WTC11 (cell line): ENCODE data around the gene GNPTG. TPM values are rescaled to one million over a fixed set of nuclear protein-coding genes. Genes with fewer than 3 reads are reported as not detected.
A peak's percentile ranks its signal among the peaks of the same experiment; 100 is the strongest.

Experiments
- ATAC-seq: fragments of 200-7000 bp; cut with Tn5 transposase; 2 replicates; pipeline ENCODE4 v1.10.0; 2021; ENCODE audit warnings: mild to moderate bottlenecking, moderate library complexity
- CTCF ChIA-PET: fragments of 300-600 bp; sonication (Branson Sonifier 250); formaldehyde crosslinking; loops from one replicate; lab custom pipeline; 2021; ENCODE audit warnings: antibody characterized with exemption; lab: Charles Lee
- POLR2A ChIA-PET: fragments of 350-600 bp; sonication (Branson Sonifier 250); formaldehyde crosslinking; loops from one replicate; lab custom pipeline; 2021; ENCODE audit warnings: antibody characterized with exemption; lab: Charles Lee
- DNase-seq: peaks from one replicate; pipeline ENCODE4 v3.0.0; 2021; ENCODE audit warnings: low spot score
- H3K27ac Mint-ChIP-seq: 2 replicates; pipeline ENCODE4 v1.8.0; 2021; ENCODE audit warnings: mixed read lengths
- H3K27me3 Mint-ChIP-seq: 2 replicates; pipeline ENCODE4 v1.8.0; 2021; ENCODE audit warnings: low read depth, mild to moderate bottlenecking, moderate library complexity, mixed read lengths
- H3K36me3 Mint-ChIP-seq: 2 replicates; pipeline ENCODE4 v1.8.0; 2021; ENCODE audit warnings: mixed read lengths
- H3K4me1 Mint-ChIP-seq: 2 replicates; pipeline ENCODE4 v1.8.0; 2022; ENCODE audit warnings: mixed read lengths
- H3K4me3 Mint-ChIP-seq: 2 replicates; pipeline ENCODE4 v1.8.0; 2021; ENCODE audit warnings: mild to moderate bottlenecking, moderate library complexity, mixed read lengths
- H3K9me3 Mint-ChIP-seq: 2 replicates; pipeline ENCODE4 v1.8.0; 2021; ENCODE audit warnings: mixed read lengths
- ATF1 ChIP-seq: sonication (generic); formaldehyde crosslinking; IDR thresholded peaks from 2 replicates; pipeline ENCODE4 v1.8.1; 2023; ENCODE audit warnings: mild to moderate bottlenecking, moderate library complexity, missing genetic modification reagents
- ETV6 ChIP-seq: sonication (generic); formaldehyde crosslinking; IDR thresholded peaks from 2 replicates; pipeline ENCODE4 v1.8.1; 2022; ENCODE audit warnings: mild to moderate bottlenecking, missing genetic modification reagents
- NFYB ChIP-seq: sonication (generic); formaldehyde crosslinking; conservative IDR thresholded peaks from 2 replicates; pipeline ENCODE4 v1.8.0; 2022; ENCODE audit warnings: low read depth, missing genetic modification reagents
- SMAD3 ChIP-seq: sonication (generic); formaldehyde crosslinking; IDR thresholded peaks from 2 replicates; pipeline ENCODE4 v1.8.0; 2022; ENCODE audit warnings: missing genetic modification reagents, mild to moderate bottlenecking, borderline replicate concordance
- SMAD4 ChIP-seq: sonication (generic); formaldehyde crosslinking; IDR thresholded peaks from 2 replicates; pipeline ENCODE4 v1.8.0; 2022; ENCODE audit warnings: mild to moderate bottlenecking, missing genetic modification reagents
- SOX15 ChIP-seq: fragments of 250-450 bp; sonication (Bioruptor Pico); IDR thresholded peaks from 2 replicates; pipeline ENCODE4 v1.9.0; 2021; ENCODE audit warnings: mild to moderate bottlenecking
- SP1 ChIP-seq: sonication (generic); formaldehyde crosslinking; conservative IDR thresholded peaks from 2 replicates; pipeline ENCODE4 v1.8.1; 2022; ENCODE audit warnings: missing genetic modification reagents
- TEAD1 ChIP-seq: sonication (generic); formaldehyde crosslinking; IDR thresholded peaks from 2 replicates; pipeline ENCODE4 v1.8.0; 2022; ENCODE audit warnings: mild to moderate bottlenecking, missing genetic modification reagents
- ZNF121 ChIP-seq: sonication (generic); formaldehyde crosslinking; IDR thresholded peaks from 2 replicates; pipeline ENCODE4 v1.8.0; 2023; ENCODE audit warnings: missing genetic modification reagents
- ZNF219 ChIP-seq: sonication (generic); formaldehyde crosslinking; IDR thresholded peaks from 2 replicates; pipeline ENCODE4 v1.8.0; 2023; ENCODE audit warnings: missing genetic modification reagents, mild to moderate bottlenecking, borderline replicate concordance
- ZNF232 ChIP-seq: sonication (generic); formaldehyde crosslinking; IDR thresholded peaks from 2 replicates; pipeline ENCODE4 v1.8.0; 2022; ENCODE audit warnings: mild to moderate bottlenecking, missing genetic modification reagents
- ZNF416 ChIP-seq: fragments of 250-450 bp; sonication (Bioruptor Pico); IDR thresholded peaks from 2 replicates; pipeline ENCODE4 v1.9.0; 2021; ENCODE audit warnings: mild to moderate bottlenecking, inconsistent platforms
- total RNA-seq: library from RNA; stranded (reverse); gene quantifications from 3 replicates; pipeline ENCODE4 v1.2.3, GENCODE V29; 2021
- TF ChIP-seq, protein P1 (sequence below): sonication (generic); formaldehyde crosslinking; IDR thresholded peaks from 2 replicates; pipeline ENCODE4 v1.8.1; 2023; ENCODE audit warnings: mild to moderate bottlenecking, missing genetic modification reagents
- TF ChIP-seq, protein P2 (sequence below): sonication (generic); formaldehyde crosslinking; IDR thresholded peaks from 2 replicates; pipeline ENCODE4 v1.8.1; 2022; ENCODE audit warnings: mild to moderate bottlenecking, missing genetic modification reagents, moderate library complexity, borderline replicate concordance
- TF ChIP-seq, protein P3 (sequence below): sonication (generic); formaldehyde crosslinking; IDR thresholded peaks from 2 replicates; pipeline ENCODE4 v1.8.0; 2022; ENCODE audit warnings: mild to moderate bottlenecking, missing genetic modification reagents
- TF ChIP-seq, protein P4 (sequence below): sonication (generic); formaldehyde crosslinking; IDR thresholded peaks from 2 replicates; pipeline ENCODE4 v1.8.0; 2022; ENCODE audit warnings: missing genetic modification reagents
- TF ChIP-seq, protein P5 (sequence below): sonication (generic); formaldehyde crosslinking; IDR thresholded peaks from 2 replicates; pipeline ENCODE4 v1.8.1; 2022; ENCODE audit warnings: missing genetic modification reagents, borderline replicate concordance
- TF ChIP-seq, protein P6 (sequence below): sonication (generic); formaldehyde crosslinking; IDR thresholded peaks from 2 replicates; pipeline ENCODE4 v1.8.1; 2023; ENCODE audit warnings: mild to moderate bottlenecking, missing genetic modification reagents, moderate library complexity
- TF ChIP-seq, protein P7 (sequence below): sonication (generic); formaldehyde crosslinking; IDR thresholded peaks from 2 replicates; pipeline ENCODE4 v1.8.0; 2022; ENCODE audit warnings: mild to moderate bottlenecking, missing genetic modification reagents

Gene GNPTG
- total RNA-seq, 1 experiment from 2014 or later = 35.9 TPM

DNA sequence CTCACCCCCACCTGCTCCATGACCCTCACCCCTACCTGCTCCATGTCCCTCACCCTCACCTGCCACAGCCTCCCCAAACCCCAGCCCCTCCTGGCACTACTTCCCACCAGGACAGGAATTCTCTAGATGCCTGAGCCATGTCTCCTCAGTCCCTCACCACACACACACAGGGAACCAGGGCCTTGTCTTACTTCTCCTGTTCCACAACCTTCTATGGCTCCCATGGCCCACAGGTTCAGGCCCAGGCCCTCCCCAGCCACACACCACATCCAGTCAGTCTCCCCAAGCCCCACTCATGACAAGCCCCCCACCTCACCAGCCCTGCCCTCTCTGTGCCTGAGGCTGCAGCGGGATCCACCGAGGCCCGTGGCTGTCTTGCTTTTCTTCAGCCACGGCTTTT, 45.4 kb upstream of the GNPTG start:
- Mint-ChIP-seq H3K9me3 (no peaks in the 10 kb centered on the region), H3K36me3 (0 out of 2 replicates have a peak, but pooled peaks cover 7% of the 10 kb centered on the region), H3K4me1 (peaks cover 18% of the 10 kb centered on the region), H3K27ac (peak overlapping the region; percentile 80), H3K27me3 (no peaks in the 10 kb centered on the region), H3K4me3 (peak overlapping the region; percentile 37; the same call in 1 of the 2 replicates)
- ChIA-PET POLR2A (no interaction called here), CTCF (interaction anchor here (0.7 to 1.6 kb wide), 3 partner anchors 16 to 249 kb away, joined by 3 to 9 read pairs (median 3); no protein-coding TSS in a partner anchor)
- no peak for DNase-seq
- no peak for ATAC-seq
- TF ChIP-seq, protein P1, sequence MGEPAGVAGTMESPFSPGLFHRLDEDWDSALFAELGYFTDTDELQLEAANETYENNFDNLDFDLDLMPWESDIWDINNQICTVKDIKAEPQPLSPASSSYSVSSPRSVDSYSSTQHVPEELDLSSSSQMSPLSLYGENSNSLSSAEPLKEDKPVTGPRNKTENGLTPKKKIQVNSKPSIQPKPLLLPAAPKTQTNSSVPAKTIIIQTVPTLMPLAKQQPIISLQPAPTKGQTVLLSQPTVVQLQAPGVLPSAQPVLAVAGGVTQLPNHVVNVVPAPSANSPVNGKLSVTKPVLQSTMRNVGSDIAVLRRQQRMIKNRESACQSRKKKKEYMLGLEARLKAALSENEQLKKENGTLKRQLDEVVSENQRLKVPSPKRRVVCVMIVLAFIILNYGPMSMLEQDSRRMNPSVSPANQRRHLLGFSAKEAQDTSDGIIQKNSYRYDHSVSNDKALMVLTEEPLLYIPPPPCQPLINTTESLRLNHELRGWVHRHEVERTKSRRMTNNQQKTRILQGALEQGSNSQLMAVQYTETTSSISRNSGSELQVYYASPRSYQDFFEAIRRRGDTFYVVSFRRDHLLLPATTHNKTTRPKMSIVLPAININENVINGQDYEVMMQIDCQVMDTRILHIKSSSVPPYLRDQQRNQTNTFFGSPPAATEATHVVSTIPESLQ (CRISPR knock-in tag) = no peak
- TF ChIP-seq, protein P2, sequence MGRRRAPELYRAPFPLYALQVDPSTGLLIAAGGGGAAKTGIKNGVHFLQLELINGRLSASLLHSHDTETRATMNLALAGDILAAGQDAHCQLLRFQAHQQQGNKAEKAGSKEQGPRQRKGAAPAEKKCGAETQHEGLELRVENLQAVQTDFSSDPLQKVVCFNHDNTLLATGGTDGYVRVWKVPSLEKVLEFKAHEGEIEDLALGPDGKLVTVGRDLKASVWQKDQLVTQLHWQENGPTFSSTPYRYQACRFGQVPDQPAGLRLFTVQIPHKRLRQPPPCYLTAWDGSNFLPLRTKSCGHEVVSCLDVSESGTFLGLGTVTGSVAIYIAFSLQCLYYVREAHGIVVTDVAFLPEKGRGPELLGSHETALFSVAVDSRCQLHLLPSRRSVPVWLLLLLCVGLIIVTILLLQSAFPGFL = no peak
- TF ChIP-seq ZNF416 (no peak), ATF1 (no peak), SMAD4 (CRISPR knock-in tag) (no peak), SOX15 (CRISPR knock-in tag) (no peak), ZNF219 (CRISPR knock-in tag) (no peak)
- TF ChIP-seq, protein P3, sequence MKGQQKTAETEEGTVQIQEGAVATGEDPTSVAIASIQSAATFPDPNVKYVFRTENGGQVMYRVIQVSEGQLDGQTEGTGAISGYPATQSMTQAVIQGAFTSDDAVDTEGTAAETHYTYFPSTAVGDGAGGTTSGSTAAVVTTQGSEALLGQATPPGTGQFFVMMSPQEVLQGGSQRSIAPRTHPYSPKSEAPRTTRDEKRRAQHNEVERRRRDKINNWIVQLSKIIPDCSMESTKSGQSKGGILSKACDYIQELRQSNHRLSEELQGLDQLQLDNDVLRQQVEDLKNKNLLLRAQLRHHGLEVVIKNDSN (CRISPR knock-in tag) = no peak

DNA sequence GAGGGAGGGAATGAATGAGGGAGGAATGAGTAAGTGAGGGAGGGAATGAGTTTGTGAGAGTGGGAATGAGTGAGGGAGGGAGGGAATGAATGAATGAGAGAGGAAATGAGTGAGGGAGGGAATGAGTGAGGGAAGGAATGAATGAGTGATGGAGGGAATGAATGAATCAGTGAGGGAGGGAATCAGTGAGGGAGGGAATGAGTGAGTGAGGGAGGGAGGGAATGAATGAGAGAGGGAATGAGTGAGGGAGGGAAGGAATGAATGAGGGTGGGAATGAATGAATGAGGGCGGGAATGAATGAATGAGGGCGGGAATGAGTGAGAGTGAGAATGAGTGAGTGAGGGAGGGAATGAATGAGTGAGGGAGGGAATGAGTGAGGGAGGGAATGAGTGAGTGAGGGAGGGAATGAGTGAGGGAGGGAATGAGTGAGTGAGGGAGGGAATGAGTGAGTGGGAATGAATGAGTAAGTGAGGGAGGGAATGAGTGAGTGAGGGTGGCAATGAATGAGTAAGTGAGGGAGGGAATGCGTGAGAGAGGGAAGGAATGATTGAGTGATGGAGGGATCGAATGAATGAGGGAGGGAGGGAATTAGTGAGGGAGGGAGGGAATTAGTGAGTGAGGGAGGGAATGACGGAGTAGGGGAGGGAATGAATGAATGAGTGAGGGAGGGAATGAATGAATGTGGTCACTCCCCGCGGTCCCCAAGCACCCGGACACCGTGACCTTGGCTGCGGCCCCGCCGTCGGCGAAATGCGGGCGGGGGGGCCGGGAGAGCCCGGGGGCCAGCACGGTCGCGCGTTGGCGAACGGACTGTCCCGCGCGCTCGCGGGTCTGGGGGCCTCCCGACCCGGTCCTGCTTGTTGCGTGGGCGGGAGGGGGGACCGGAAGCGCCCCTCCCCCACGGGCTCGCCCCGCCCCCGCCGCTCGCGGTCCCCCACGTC, 43.4 kb upstream of the GNPTG start:
- H3K9me3 Mint-ChIP-seq = no peaks in the 10 kb centered on the region
- H3K4me3 Mint-ChIP-seq = peak overlapping the region; percentile 81
- H3K36me3 Mint-ChIP-seq = 0 out of 2 replicates have a peak, but pooled peaks cover 7% of the 10 kb centered on the region
- DNase-seq (no peak), ATAC-seq (peak; percentile 6)
- ChIA-PET POLR2A (interaction anchor here (0.5 to 1.6 kb wide), 5 partner anchors 15 to 62 kb away, joined by 3 to 6 read pairs (median 4); no protein-coding TSS in a partner anchor), CTCF (interaction anchor here (0.7 to 1.6 kb wide), 5 partner anchors 7 to 1297 kb away, joined by 3 to 7 read pairs (median 4); no protein-coding TSS in a partner anchor)
- H3K4me1 Mint-ChIP-seq = peaks cover 19% of the 10 kb centered on the region
- no peaks in the 10 kb centered on the region for H3K27me3 Mint-ChIP-seq
- no peak overlapping the region for H3K27ac Mint-ChIP-seq
- TF ChIP-seq ZNF121 (CRISPR knock-in tag) = no peak
- TF ChIP-seq ETV6 = no peak
- TF ChIP-seq, protein P4, sequence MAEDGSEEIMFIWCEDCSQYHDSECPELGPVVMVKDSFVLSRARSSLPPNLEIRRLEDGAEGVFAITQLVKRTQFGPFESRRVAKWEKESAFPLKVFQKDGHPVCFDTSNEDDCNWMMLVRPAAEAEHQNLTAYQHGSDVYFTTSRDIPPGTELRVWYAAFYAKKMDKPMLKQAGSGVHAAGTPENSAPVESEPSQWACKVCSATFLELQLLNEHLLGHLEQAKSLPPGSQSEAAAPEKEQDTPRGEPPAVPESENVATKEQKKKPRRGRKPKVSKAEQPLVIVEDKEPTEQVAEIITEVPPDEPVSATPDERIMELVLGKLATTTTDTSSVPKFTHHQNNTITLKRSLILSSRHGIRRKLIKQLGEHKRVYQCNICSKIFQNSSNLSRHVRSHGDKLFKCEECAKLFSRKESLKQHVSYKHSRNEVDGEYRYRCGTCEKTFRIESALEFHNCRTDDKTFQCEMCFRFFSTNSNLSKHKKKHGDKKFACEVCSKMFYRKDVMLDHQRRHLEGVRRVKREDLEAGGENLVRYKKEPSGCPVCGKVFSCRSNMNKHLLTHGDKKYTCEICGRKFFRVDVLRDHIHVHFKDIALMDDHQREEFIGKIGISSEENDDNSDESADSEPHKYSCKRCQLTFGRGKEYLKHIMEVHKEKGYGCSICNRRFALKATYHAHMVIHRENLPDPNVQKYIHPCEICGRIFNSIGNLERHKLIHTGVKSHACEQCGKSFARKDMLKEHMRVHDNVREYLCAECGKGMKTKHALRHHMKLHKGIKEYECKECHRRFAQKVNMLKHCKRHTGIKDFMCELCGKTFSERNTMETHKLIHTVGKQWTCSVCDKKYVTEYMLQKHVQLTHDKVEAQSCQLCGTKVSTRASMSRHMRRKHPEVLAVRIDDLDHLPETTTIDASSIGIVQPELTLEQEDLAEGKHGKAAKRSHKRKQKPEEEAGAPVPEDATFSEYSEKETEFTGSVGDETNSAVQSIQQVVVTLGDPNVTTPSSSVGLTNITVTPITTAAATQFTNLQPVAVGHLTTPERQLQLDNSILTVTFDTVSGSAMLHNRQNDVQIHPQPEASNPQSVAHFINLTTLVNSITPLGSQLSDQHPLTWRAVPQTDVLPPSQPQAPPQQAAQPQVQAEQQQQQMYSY (CRISPR knock-in tag) = no peak
- no peak for TF ChIP-seq SMAD3 (CRISPR knock-in tag)
- TF ChIP-seq NFYB (CRISPR knock-in tag) = no peak
- no peak for TF ChIP-seq ZNF232
- TF ChIP-seq SP1 (CRISPR knock-in tag) = no peak
- TF ChIP-seq, protein P5, sequence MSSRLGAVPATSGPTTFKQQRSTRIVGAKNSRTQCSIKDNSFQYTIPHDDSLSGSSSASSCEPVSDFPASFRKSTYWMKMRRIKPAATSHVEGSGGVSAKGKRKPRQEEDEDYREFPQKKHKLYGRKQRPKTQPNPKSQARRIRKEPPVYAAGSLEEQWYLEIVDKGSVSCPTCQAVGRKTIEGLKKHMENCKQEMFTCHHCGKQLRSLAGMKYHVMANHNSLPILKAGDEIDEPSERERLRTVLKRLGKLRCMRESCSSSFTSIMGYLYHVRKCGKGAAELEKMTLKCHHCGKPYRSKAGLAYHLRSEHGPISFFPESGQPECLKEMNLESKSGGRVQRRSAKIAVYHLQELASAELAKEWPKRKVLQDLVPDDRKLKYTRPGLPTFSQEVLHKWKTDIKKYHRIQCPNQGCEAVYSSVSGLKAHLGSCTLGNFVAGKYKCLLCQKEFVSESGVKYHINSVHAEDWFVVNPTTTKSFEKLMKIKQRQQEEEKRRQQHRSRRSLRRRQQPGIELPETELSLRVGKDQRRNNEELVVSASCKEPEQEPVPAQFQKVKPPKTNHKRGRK (CRISPR knock-in tag) = 0 out of 2 replicates have a peak, but pooled peaks have one; percentile 47
- TF ChIP-seq TEAD1 (CRISPR knock-in tag) = no peak
- TF ChIP-seq, protein P6, sequence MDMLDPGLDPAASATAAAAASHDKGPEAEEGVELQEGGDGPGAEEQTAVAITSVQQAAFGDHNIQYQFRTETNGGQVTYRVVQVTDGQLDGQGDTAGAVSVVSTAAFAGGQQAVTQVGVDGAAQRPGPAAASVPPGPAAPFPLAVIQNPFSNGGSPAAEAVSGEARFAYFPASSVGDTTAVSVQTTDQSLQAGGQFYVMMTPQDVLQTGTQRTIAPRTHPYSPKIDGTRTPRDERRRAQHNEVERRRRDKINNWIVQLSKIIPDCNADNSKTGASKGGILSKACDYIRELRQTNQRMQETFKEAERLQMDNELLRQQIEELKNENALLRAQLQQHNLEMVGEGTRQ = 0 out of 2 replicates have a peak, but pooled peaks have one; percentile 10
- TF ChIP-seq, protein P7, sequence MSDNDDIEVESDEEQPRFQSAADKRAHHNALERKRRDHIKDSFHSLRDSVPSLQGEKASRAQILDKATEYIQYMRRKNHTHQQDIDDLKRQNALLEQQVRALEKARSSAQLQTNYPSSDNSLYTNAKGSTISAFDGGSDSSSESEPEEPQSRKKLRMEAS (CRISPR knock-in tag) = no peak
